GM19239 (cell line): ENCODE data around the gene CLSTN1.
"Not testable (repeated sequence)": the region's sequence is repeated elsewhere in the genome, so short reads cannot be mapped to it uniquely, and the experiment has no call there.

ENCODE experiments used
- DNase-seq: peaks from one replicate; pipeline ENCODE4 v3.0.0; 2011; ENCODE audit warnings: low spot score; ENCODE audit not compliant: insufficient read length
- FAIRE-seq: peaks from 2 replicates; lab custom pipeline; 2011; peaks lifted over from hg19 to GRCh38; lab: Jason Lieb, UNC

The CLSTN1 gene

GRCh38 chr1:9833632-9834031 lies 9.9 kb upstream of the CLSTN1 start:
- no peak for FAIRE-seq
- DNase-seq: no peak

GRCh38 chr1:9827558-9828185 lies 3.9 kb upstream of the CLSTN1 start:
- no peak for DNase-seq
- no peak for FAIRE-seq

GRCh38 chr1:9826616-9827015 lies 2.9 kb upstream of the CLSTN1 start:
- FAIRE-seq (no peak), DNase-seq (no peak)

GRCh38 chr1:9826087-9826486 lies 2.3 kb upstream of the CLSTN1 start:
- FAIRE-seq (no peak), DNase-seq (no peak)

- FAIRE-seq (peak; percentile 4), DNase-seq (no peak)
Measured at GRCh38 chr1:9825093-9826074, 1.6 kb upstream of the CLSTN1 start.

- DNase-seq (no peak), FAIRE-seq (no peak)
Measured at GRCh38 chr1:9824702-9825089, 931 bp upstream of the CLSTN1 start.

- no peak for DNase-seq
- FAIRE-seq: no peak
Measured at GRCh38 chr1:9823693-9823942, 147 bp downstream of the CLSTN1 start.

- FAIRE-seq: peak; percentile 11
- peak; percentile 36 for DNase-seq
Measured at GRCh38 chr1:9822897-9823692, 670 bp downstream of the CLSTN1 start.

- FAIRE-seq (peak; percentile 26), DNase-seq (no peak)
Measured at GRCh38 chr1:9822490-9822889, 1.3 kb downstream of the CLSTN1 start.

GRCh38 chr1:9821710-9822109 lies 2.1 kb downstream of the CLSTN1 start:
- peak; percentile 69 for FAIRE-seq

GRCh38 chr1:9820521-9820920 lies 3.2 kb downstream of the CLSTN1 start:
- DNase-seq: no peak
- no peak for FAIRE-seq

More at GRCh38 chr1:9821710-9822109, 2.1 kb downstream of the CLSTN1 start:
- no peak for DNase-seq

- DNase-seq (no peak), FAIRE-seq (no peak)
Measured at GRCh38 chr1:9817734-9818133, 6.0 kb downstream of the CLSTN1 start.

- DNase-seq (no peak), FAIRE-seq (no peak)
Measured at GRCh38 chr1:9816199-9816598, 7.6 kb downstream of the CLSTN1 start.

GRCh38 chr1:9815150-9815549 lies 8.6 kb downstream of the CLSTN1 start:
- FAIRE-seq: no peak
- DNase-seq: no peak

GRCh38 chr1:9814619-9815018 lies 9.1 kb downstream of the CLSTN1 start:
- FAIRE-seq (no peak), DNase-seq (no peak)

- FAIRE-seq (no peak), DNase-seq (no peak)
Measured at GRCh38 chr1:9811239-9811966, 12.4 kb downstream of the CLSTN1 start.

- no peak for FAIRE-seq
- no peak for DNase-seq
Measured at GRCh38 chr1:9809100-9809510, 14.7 kb downstream of the CLSTN1 start.

GRCh38 chr1:9808459-9808858 lies 15.3 kb downstream of the CLSTN1 start:
- FAIRE-seq: no peak
- no peak for DNase-seq

- no peak for DNase-seq
- FAIRE-seq: no peak
Measured at GRCh38 chr1:9807541-9807940, 16.2 kb downstream of the CLSTN1 start.

GRCh38 chr1:9805972-9806371 lies 17.8 kb downstream of the CLSTN1 start:
- not testable (repeated sequence) for FAIRE-seq, DNase-seq
